Activated effector memory CD4-positive, alpha-beta T cell treated with Interleukin-2 at 50 U/mL for 16 hours (primary cell): ENCODE results near the gene FHIT.

Experiments used
- DNase-seq: peaks from one replicate; pipeline ENCODE4 v3.0.0-alpha.2; 2020

Gene FHIT

DNA sequence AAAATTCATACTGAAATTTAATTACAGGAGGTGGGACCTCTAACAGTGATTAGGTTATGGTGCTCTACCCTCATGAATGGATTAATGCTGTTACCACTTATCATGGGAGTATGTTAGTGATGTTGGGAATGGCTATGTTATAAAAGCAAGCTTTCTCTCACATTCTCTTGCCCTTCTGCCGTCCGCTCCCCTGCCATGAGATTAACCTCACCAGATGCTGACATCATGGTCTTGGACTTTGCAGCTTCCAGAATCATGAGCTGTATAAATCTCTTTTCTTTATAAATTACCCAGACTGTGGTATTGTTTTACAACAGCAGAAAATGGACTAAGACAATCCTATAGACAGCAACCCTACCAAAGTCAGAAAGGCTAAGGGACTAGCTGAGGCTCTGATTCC is 884.8 kb downstream of the FHIT start:
- no peak for DNase-seq

GRCh38 chr3:60365360-60365759 is 885.9 kb downstream of the FHIT start:
- no peak for DNase-seq

DNA sequence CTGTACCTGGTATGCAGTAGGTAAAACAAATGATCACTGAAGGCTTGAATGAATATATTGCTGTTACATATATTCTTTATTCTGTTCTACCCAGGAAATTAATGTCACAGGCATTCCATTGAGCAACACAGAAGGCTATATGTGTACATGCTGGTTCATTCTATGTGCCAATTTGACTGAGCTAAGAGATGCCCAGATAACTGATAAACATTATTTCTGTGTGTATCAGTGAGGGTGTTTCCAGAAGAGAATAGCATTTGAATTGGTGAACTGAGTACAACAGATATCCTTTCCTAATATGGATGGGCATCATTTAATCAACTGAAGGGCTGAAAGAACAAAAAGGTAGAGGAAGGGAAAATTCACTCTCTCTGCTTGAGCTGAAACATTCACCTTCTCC is 886.8 kb downstream of the FHIT start:
- no peak for DNase-seq

- DNase-seq, result no peak
Observed at GRCh38 chr3:60363817-60364216, 887.4 kb downstream of the FHIT start.

DNA sequence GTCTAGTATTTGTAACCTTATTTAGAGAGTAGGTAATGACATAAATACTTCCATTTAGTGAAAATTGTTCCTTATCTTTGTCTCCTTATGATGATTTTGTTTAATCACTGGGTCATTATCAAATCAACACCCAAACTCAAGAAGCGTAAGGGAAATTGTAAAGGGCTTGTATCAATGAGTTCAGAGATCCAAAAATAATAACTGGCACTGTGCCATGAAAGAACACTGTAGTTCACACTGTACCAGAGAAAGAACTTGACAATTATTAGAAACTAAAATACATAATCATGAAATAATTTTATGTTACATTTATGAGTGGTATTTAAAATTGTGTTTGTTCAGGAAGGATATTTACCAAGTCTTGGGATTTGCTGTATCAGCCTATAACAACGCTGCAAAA is 895.4 kb downstream of the FHIT start:
- DNase-seq, result no peak

- DNase-seq, result no peak
Observed at GRCh38 chr3:60351481-60351880, 899.8 kb downstream of the FHIT start.

- no peak for DNase-seq
Observed at GRCh38 chr3:60344340-60344739, 906.9 kb downstream of the FHIT start.

DNA sequence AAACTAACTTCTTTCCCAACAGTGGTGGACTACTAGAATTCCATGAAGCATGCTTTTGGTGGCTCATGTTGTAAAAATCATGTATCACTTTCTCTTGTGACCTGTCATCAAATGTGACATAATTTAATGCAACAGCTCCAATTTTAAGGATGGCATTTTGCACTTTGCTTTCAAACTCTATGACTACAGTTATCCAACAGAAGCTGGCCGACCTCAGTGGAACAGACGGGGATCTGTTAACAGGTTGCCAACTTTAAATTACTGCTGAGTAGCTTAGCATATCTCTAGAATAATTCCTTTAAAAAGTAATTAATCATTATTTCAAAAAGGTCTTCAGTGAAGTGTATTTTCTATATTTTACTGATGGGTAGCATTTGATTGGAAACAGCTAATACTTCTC is 907.4 kb downstream of the FHIT start:
- DNase-seq, result no peak

DNA sequence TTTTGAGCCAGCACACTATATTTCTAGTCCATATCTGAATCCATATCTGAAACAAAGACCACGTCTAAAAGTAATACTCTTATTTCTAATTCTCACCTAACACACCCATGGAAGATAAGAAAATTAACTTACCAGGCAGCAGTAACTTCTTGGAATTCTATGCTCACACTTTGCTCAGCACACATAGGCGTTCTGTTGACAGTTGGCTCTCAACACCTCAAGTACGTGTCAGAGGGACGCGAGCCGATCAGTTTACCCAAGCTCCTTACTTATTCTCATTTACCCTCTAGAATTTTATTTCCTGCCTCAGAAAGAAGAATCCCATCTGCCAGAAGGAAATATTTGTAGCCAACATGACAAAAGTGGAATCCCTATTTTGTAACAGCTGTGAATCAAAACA is 911.9 kb downstream of the FHIT start:
- no peak for DNase-seq

GRCh38 chr3:60337421-60337820 is 913.8 kb downstream of the FHIT start:
- DNase-seq, result no peak

DNA sequence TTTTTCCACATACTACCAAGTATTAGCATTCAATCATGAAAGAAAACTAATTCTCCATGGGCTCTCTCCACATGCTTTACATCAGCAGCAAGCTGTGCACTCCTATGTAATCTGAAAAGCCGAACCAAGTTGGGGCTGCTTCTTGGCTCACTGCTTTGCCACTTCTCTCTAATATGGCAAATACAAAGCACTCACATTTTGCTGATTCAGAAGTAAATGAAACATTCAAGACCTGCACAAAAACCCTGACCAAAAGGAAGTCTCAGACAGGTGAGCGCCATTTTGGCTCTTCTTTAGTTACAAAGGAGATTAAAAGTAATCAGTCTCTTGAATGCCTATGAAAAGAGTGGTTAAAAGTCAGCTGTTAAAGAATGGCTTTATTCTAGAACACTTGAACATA is 915.2 kb downstream of the FHIT start:
- no peak for DNase-seq

DNA sequence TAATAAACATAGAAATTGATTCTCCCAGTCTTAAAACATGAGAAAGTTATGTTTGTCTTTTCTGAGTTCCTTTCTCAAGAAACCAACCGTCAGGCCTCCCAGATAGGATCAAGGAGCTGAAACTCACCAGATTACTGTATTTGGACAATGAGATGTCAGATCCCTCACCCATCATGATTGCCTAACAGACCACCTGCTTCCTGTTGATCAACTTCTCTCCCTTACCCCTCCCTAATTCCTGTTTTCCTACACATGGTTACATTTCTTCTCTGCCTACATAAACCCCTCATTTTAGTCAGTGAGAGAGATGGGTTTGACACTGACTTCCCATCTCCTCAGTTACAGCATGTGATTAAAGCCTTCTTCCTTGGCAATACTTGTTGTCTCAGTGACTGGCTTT is 917.5 kb downstream of the FHIT start:
- DNase-seq, result no peak

- no peak for DNase-seq
Observed at GRCh38 chr3:60330107-60330506, 921.1 kb downstream of the FHIT start.

- DNase-seq, result no peak
Observed at GRCh38 chr3:60325610-60326170, 925.6 kb downstream of the FHIT start.

- no peak for DNase-seq
Observed at GRCh38 chr3:60323651-60324050, 927.6 kb downstream of the FHIT start.

- DNase-seq, result no peak
Observed at GRCh38 chr3:60323180-60323579, 928.1 kb downstream of the FHIT start.

GRCh38 chr3:60322298-60322856 is 928.9 kb downstream of the FHIT start:
- no peak for DNase-seq

DNA sequence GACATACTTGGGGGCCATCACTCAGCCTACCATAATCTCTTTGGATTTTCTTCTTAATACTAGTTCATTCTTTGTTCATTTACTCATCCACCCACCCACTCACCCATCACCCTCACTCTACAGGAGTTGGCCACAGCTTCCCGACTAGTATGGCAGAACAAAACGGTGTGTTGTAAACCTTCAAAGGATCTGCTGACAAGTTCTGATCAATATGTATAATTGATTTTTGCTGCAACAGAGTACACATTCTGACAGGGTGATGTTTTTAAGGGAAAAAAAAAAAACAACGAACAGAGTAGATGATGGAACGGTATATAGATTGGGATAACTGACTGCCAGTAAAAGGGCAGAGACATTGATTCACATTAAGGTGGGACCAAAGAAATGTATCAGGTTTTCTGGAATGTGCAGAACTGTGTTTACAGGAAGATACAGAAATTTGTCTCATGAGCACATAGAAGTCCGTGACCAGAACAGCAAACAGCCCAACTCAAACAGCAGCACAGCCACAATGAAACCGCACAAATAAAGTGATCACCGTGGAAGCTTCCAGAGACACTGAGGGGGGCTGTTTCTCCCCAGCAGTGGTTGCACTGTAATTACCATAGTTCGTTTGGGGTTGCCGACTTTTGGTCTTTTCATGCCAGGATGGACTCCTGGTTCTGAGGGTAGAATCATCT is 931.9 kb downstream of the FHIT start:
- DNase-seq, result no peak

DNA sequence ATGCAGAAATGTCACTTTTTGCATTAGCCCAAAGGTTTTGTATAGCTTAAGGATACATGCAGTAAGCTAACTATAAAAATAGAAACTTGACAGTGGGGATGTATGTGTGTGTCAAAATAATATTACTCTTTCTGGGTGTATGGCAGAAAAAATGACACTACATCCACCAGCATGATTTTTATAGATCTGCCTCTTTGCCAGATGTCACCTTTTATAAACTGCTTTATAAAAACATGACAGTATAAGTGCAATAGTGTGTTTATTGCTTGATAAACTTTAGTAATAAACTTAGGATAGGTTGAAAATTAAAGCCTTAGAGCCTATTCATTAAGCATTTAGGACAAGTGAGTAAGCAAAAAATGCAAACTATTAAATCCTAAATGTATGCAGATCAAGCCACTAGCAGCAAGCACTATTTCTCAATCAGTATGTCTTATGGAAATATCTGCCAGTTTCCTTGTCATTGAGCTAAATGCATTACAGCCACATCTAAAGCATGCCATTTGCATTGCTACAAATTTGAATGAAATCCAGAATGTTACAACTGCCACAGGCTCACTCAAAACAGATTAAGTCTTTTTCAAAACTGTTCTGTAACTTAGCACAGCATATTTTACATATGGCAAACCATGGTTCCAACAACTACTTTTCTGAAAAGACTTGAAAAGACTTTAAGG is 935.0 kb downstream of the FHIT start:
- DNase-seq, result no peak

GRCh38 chr3:60313951-60314461 is 937.2 kb downstream of the FHIT start:
- no peak for DNase-seq

- DNase-seq, result no peak
Observed at GRCh38 chr3:60313231-60313798, 937.9 kb downstream of the FHIT start.

DNA sequence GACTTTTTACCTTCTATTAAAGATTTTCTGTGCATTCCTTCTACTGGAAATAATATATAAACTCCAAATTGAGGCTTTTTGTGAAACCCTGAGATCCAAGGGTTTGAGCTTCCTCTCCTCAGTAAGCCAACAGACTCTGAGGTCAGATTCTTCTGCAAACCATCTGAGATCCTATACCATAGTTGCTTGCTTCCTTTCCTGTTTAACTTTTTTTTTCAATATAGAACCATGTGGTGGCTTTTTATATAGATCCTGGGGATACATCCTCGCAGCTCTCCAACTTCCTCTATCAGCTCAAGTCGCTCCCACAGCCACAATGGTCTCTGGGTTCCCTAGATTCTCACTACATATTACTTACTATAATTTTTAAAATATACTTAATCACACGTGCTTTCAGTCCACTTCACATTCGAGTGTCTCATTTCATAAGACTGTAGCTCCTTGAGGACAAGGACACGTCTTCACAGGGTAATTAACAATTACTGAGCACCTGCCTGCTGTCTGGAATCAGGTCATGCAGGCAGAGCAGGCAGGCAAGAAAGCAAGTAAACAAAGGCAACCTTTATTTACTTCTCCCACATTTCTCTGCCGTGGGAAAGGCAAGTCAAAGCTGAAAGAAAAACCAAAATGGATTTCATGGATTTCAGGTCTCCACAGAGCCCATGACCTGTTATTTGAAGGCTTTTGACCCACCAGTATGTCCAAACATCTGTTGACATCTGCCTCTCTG is 941.5 kb downstream of the FHIT start:
- DNase-seq, result no peak

DNA sequence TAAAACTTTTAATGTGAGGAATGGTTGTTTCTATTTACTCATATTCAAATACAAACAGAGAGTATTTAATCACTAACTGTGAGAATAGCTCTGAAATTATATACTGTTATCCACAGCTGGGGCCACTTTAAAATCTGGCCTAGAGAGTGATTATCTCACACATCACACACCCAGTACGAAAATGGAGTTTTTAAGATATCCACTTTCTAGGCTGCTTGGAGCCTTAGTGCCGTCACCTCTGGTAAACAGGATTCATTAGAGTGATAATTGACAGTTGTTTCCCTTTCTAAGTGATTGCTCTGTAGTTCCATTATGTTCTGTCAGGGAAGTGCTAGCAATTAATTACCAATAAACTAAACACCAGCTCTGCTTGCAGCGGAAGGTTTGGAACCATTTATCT is 942.4 kb downstream of the FHIT start:
- DNase-seq, result no peak
